KMS-11 (cell line): ENCODE data around the gene AQP5.

Source experiments
- H2AFZ ChIP-seq: fragments of 200-600 bp; sonication (generic); 2 replicates; pipeline ENCODE4 v1.6.1; 2016; ENCODE audit warnings: antibody characterized with exemption, mixed run types, low read depth
- H3K27ac ChIP-seq: fragments of 200-600 bp; sonication (generic); 2 replicates; pipeline ENCODE4 v1.6.1; 2016; ENCODE audit warnings: mild to moderate bottlenecking, mixed run types
- H3K27me3 ChIP-seq: fragments of 200-600 bp; sonication (generic); 2 replicates; pipeline ENCODE4 v1.6.1; 2017; ENCODE audit warnings: mild to moderate bottlenecking, low read depth, mixed run types, moderate library complexity; ENCODE audit not compliant: insufficient read depth
- H3K36me3 ChIP-seq: fragments of 200-600 bp; sonication (generic); 2 replicates; pipeline ENCODE4 v1.6.1; 2017; ENCODE audit warnings: mild to moderate bottlenecking, mixed run types; ENCODE audit not compliant: insufficient read depth
- H3K4me1 ChIP-seq: fragments of 200-600 bp; sonication (generic); 2 replicates; pipeline ENCODE4 v1.6.1; 2016; ENCODE audit warnings: mild to moderate bottlenecking, low read depth, mixed run types; ENCODE audit not compliant: poor library complexity, severe bottlenecking
- H3K4me2 ChIP-seq: fragments of 200-600 bp; sonication (generic); 2 replicates; pipeline ENCODE4 v1.7.0; 2016; ENCODE audit warnings: mild to moderate bottlenecking, mixed run types
- H3K4me3 ChIP-seq: fragments of 200-600 bp; sonication (generic); IDR thresholded peaks from 2 replicates; pipeline ENCODE4 v1.6.1; 2017; ENCODE audit warnings: low read depth, low read length, mixed read lengths; ENCODE audit not compliant: insufficient read depth
- H3K79me2 ChIP-seq: fragments of 200-600 bp; sonication (generic); 2 replicates; pipeline ENCODE4 v1.6.1; 2016; ENCODE audit warnings: low read depth, mixed run types; ENCODE audit not compliant: insufficient read depth
- H3K9ac ChIP-seq: fragments of 200-600 bp; sonication (generic); 2 replicates; pipeline ENCODE4 v1.6.1; 2016; ENCODE audit warnings: mild to moderate bottlenecking, mixed run types
- H4K20me1 ChIP-seq: fragments of 200-600 bp; sonication (generic); 2 replicates; pipeline ENCODE4 v1.6.1; 2016; ENCODE audit warnings: mild to moderate bottlenecking, mixed run types; ENCODE audit not compliant: insufficient read depth
- TF ChIP-seq, protein P1 (sequence below): fragments of 200-600 bp; sonication (generic); conservative IDR thresholded peaks from 2 replicates; pipeline ENCODE4 v1.6.1; 2017; ENCODE audit warnings: low read depth, mild to moderate bottlenecking, antibody characterized with exemption, low read length, moderate library complexity, mixed read lengths

The AQP5 gene

DNA sequence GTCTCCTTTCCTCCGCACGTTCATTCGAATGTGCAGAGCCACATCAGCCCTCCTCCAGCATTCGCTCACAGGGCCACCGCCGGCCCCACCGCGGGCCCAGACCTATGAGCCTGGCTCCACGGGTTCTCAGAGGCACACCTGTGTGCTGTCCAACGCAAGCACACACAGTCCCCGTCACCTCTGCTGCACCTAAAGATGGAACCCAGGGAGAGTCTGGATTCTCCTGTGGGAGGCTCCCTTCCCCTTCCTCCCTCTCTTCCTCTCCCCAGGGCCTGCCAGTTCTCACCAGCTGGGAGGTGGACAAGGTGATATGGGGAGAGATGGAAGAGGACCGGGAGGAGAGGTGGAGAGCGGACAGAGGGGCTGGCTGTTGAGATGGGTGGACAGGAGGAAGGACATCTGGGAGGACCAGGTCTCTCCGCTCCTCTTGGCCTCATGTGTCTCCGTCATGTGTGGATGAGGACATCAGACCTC, 6.1 kb downstream of the AQP5 start:
- peak overlapping the region; percentile 97 for H3K4me2 ChIP-seq
- TF ChIP-seq, protein P1, sequence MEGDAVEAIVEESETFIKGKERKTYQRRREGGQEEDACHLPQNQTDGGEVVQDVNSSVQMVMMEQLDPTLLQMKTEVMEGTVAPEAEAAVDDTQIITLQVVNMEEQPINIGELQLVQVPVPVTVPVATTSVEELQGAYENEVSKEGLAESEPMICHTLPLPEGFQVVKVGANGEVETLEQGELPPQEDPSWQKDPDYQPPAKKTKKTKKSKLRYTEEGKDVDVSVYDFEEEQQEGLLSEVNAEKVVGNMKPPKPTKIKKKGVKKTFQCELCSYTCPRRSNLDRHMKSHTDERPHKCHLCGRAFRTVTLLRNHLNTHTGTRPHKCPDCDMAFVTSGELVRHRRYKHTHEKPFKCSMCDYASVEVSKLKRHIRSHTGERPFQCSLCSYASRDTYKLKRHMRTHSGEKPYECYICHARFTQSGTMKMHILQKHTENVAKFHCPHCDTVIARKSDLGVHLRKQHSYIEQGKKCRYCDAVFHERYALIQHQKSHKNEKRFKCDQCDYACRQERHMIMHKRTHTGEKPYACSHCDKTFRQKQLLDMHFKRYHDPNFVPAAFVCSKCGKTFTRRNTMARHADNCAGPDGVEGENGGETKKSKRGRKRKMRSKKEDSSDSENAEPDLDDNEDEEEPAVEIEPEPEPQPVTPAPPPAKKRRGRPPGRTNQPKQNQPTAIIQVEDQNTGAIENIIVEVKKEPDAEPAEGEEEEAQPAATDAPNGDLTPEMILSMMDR, result no peak
- no peak overlapping the region for H3K4me3 ChIP-seq
- H3K9ac ChIP-seq, result peak overlapping the region; percentile 68; the same call in 1 of the 2 replicates
- H3K36me3 ChIP-seq, result no peaks in the 10 kb centered on the region
- H4K20me1 ChIP-seq, result no peaks in the 10 kb centered on the region
- H3K4me1 ChIP-seq, result peaks cover 7% of the 10 kb centered on the region
- peaks cover 81% of the 10 kb centered on the region for H3K27me3 ChIP-seq
- peak overlapping the region; percentile 100 for H2AFZ ChIP-seq
- no peaks in the 10 kb centered on the region for H3K79me2 ChIP-seq
- H3K27ac ChIP-seq, result no peak overlapping the region

DNA sequence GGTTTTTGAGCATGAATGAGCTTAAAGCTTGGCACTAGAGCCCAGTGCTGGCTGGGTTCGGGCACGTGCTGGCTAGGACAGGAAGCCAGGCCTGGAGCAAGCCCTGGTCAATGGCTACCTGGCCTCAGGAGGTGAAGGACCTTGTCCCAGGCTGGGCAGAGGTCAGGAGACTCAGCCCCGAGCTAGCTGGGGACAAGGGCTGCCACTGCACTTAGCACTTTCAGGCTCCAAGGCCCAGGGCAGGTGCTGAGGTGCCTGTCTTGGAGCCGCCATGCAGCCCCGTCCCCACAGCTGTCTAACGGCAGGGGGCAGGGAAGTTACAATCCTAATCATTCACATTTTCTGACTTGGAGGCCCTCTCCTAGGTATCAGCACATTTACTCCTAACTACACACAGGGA, 6.8 kb downstream of the AQP5 start:
- TF ChIP-seq, protein P1, result no peak
- H3K4me3 ChIP-seq, result no peak overlapping the region
- H3K4me1 ChIP-seq, result peaks cover 7% of the 10 kb centered on the region
- no peak overlapping the region for H3K27ac ChIP-seq
- H3K79me2 ChIP-seq, result no peaks in the 10 kb centered on the region
- H3K36me3 ChIP-seq, result no peaks in the 10 kb centered on the region
- H3K9ac ChIP-seq, result no peak overlapping the region
- peaks cover 78% of the 10 kb centered on the region for H3K27me3 ChIP-seq
- H2AFZ ChIP-seq, result peak overlapping the region; percentile 100; the same call in 1 of the 2 replicates
- H4K20me1 ChIP-seq, result no peaks in the 10 kb centered on the region
- H3K4me2 ChIP-seq, result no peak overlapping the region

DNA sequence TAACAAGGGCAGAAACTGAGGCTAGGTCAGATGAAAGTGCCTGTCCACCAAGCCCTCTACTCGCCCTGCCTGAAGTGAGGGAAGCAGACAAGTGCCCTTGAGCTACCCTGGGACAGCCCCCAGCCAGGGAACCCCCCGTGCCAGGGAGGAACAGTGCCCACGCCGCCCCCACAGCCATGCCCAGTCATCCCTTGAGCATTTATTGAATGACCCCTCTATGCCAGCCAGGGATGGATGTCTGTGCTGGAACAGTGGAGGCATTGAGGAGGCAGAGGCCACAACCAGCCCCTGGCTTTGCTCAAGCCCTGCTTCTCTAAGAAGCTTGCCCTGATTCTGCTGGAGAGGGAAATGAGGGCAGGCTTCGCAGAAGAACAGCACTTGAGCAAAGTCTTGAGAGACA, 7.4 kb downstream of the AQP5 start:
- Histone ChIP-seq H3K27me3 (peaks cover 72% of the 10 kb centered on the region), H3K27ac (no peak overlapping the region), H3K4me2 (no peak overlapping the region), H3K4me1 (peaks cover 7% of the 10 kb centered on the region), H3K9ac (no peak overlapping the region), H3K4me3 (no peak overlapping the region), H4K20me1 (no peaks in the 10 kb centered on the region), H3K79me2 (no peaks in the 10 kb centered on the region), H2AFZ (no peak overlapping the region), H3K36me3 (no peaks in the 10 kb centered on the region)
- TF ChIP-seq, protein P1, result no peak

DNA sequence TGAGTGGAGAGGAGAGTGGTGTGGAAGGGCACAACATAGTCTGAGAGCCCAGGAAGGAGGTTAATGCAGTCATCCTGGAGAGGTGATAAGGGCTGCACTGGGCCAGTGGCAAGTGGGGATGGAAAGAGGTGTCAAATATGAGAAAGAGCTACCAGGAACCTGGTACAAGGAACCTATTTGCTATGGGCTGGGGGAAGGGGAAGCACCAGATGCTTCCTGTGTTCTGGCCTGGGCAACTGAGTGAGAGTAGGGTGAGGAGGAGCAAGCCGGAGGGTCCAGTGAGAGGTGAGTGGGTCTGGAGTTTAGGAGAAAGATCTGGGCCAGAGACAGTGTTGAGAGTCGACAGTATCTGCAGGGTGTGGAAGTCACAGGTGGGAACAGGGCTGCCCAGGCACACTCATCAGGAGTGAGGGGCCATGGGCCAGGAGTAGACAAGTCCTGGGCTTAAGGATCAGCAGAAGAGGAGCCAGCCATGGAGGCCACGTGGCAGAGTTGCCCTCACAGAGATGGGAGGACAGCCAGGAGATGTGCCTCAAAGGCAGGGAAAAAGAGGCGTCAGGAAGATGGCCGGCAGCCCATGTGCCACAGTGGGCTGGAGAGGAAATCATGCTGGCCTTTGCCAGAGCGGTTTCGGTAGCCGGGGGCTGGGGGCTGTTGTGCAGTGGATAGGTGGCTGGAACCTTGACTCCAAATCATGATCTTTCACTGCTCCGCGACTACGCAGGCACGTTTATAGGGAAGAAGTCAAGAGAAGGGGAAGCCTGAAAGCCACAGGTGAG, 8.2 kb downstream of the AQP5 start:
- no peaks in the 10 kb centered on the region for H3K79me2 ChIP-seq
- no peak overlapping the region for H3K9ac ChIP-seq
- H3K27ac ChIP-seq, result no peak overlapping the region
- H3K4me1 ChIP-seq, result peaks cover 7% of the 10 kb centered on the region
- no peaks in the 10 kb centered on the region for H4K20me1 ChIP-seq
- TF ChIP-seq, protein P1, result no peak
- H3K4me2 ChIP-seq, result no peak overlapping the region
- H3K36me3 ChIP-seq, result no peaks in the 10 kb centered on the region
- no peak overlapping the region for H2AFZ ChIP-seq
- H3K27me3 ChIP-seq, result peaks cover 64% of the 10 kb centered on the region
- H3K4me3 ChIP-seq, result no peak overlapping the region
